ENCODE data around the gene PLCH1. TPM values are rescaled to one million over a fixed set of nuclear protein-coding genes. Genes with fewer than 3 reads are reported as not detected.

PLCH1 gene
- total RNA-seq, 2 donors from 2014 or later, result 12.0 to 12.4 TPM

DNA sequence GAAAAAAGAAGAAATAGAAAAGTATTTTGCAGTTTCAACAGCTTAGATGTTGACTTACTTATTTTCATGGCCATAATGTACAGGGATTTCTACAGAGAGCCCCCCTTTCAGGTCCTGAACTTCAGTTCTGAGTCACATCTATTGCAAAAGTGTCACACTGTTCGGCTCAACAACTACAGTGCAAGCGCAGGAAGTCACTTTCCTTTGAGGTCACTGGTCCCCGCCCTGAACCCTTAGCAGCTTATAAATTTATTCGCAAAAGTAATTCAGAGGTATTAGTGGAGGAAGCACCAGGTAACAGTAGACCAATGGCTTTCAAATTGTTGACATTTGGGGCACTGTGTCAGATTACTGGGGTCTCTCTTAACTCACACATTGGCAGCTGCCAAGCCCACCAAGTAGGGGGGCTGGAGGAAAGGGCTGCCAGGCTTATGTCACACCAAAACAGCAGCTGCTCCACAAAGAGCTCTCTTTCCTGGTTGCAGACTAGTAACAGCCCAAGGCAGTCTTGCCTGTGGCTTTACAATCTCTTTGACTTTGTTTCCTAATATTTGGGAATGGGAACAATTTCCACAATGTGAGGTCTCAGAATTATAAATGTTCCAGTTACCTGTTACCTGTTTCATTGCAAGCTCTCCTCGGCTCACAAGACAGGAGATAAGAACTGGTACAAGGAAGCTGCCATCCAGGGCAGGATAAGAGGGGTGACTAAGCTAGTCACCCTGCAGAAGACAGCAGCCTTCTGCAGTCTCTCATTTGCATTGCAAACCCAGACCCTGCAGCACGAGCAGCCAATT is 321.1 kb downstream of the PLCH1 start:
- Mint-ChIP-seq H3K36me3 (ENCODE audit: low read depth) (no peaks in the 10 kb centered on the region), H3K9me3 (peaks cover 31% of the 10 kb centered on the region), H3K27ac (no peak overlapping the region)

DNA sequence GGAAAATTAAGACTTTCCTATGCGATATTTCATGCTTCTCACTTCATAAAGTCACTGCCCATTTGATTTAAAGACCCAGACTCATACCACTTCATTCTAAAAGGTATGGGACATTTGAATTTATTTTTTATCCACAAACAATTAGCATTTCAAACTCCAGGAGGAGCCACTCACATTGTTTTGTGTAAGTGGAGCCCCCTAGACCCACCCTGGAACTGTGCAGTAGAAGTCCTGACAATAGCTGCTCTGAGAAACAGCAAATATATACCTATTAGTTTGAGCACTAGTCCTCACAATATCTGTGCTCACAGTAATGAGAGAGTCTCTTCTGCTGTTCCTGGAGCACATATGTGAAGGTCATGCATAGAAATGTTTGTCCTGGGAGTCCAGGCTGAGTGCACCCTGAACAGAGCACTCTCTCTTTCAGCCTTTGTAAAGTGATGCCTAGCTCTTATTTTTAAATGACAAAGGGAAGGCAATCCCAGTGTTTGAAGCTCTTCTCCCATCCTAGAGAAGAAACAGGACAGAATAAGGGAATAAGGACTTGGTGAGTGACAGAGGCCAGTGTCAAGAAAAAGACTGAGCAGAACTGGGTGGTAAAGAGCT is 323.9 kb downstream of the PLCH1 start:
- no peaks in the 10 kb centered on the region for H3K36me3 Mint-ChIP-seq (ENCODE audit: low read depth)
- Histone ChIP-seq H3K27me3 (ENCODE audit: control insufficient read depth, insufficient read depth, low read length, poor library complexity, severe bottlenecking) (no peaks in the 10 kb centered on the region), H3K4me1 (ENCODE audit: control insufficient read depth, insufficient read depth, low read length) (no peaks in the 10 kb centered on the region), H3K4me3 (ENCODE audit: low read length) (no peak overlapping the region), H3K27ac (ENCODE audit: low read depth, low read length) (no peak overlapping the region), H3K9ac (ENCODE audit: extremely low read depth, low read length, poor library complexity, severe bottlenecking) (no peak overlapping the region), H3K36me3 (ENCODE audit: control insufficient read depth, insufficient read depth, low read length) (no peaks in the 10 kb centered on the region), H3K9me3 (ENCODE audit: control insufficient read depth, low read length) (peaks cover 15% of the 10 kb centered on the region)
- H3K27ac Mint-ChIP-seq, result no peak overlapping the region
- TF ChIP-seq, protein P1, sequence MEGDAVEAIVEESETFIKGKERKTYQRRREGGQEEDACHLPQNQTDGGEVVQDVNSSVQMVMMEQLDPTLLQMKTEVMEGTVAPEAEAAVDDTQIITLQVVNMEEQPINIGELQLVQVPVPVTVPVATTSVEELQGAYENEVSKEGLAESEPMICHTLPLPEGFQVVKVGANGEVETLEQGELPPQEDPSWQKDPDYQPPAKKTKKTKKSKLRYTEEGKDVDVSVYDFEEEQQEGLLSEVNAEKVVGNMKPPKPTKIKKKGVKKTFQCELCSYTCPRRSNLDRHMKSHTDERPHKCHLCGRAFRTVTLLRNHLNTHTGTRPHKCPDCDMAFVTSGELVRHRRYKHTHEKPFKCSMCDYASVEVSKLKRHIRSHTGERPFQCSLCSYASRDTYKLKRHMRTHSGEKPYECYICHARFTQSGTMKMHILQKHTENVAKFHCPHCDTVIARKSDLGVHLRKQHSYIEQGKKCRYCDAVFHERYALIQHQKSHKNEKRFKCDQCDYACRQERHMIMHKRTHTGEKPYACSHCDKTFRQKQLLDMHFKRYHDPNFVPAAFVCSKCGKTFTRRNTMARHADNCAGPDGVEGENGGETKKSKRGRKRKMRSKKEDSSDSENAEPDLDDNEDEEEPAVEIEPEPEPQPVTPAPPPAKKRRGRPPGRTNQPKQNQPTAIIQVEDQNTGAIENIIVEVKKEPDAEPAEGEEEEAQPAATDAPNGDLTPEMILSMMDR (conservative IDR thresholded peaks at IDR 0.05), result peak; percentile 72
- H3K9me3 Mint-ChIP-seq, result peaks cover 5% of the 10 kb centered on the region
- DNase-seq, result no peak
- WGBS, 2 experiments (ENCODE audit: insufficient coverage in 1 of 2, insufficient read length in 1 of 2), result 84% methylated on average over 1 of the region's 1 CpG; no CpG with 5 or more reads in 1 of the 2 experiments
- H3K4me1 Mint-ChIP-seq, result peaks cover 26% of the 10 kb centered on the region
- no peak overlapping the region for H3K4me3 Mint-ChIP-seq
- H3K27me3 Mint-ChIP-seq (ENCODE audit: insufficient read depth), result no peaks in the 10 kb centered on the region

More for the DNA sequence above, 321.1 kb downstream of the PLCH1 start:
- no peak overlapping the region for H3K9ac ChIP-seq (ENCODE audit: extremely low read depth, low read length, poor library complexity, severe bottlenecking)
- Mint-ChIP-seq H3K4me1 (peaks cover 26% of the 10 kb centered on the region), H3K4me3 (no peak overlapping the region), H3K27me3 (ENCODE audit: insufficient read depth) (no peaks in the 10 kb centered on the region)
- DNase-seq, result peak; percentile 61
- no peaks in the 10 kb centered on the region for H3K36me3 ChIP-seq (ENCODE audit: control insufficient read depth, insufficient read depth, low read length)
- H3K9me3 ChIP-seq (ENCODE audit: control insufficient read depth, low read length), result peaks cover 42% of the 10 kb centered on the region
- TF ChIP-seq, protein P1 (conservative IDR thresholded peaks at IDR 0.05), result no peak
- peak overlapping the region; percentile 44 for H3K27ac ChIP-seq (ENCODE audit: low read depth, low read length)
- WGBS, 2 experiments (ENCODE audit: insufficient coverage in 1 of 2, insufficient read length in 1 of 2), result 86 to 88% methylated on average over 6 of the region's 6 CpGs
- no peak overlapping the region for H3K4me3 ChIP-seq (ENCODE audit: low read length)
- no peaks in the 10 kb centered on the region for H3K4me1 ChIP-seq (ENCODE audit: control insufficient read depth, insufficient read depth, low read length)
- no peaks in the 10 kb centered on the region for H3K27me3 ChIP-seq (ENCODE audit: control insufficient read depth, insufficient read depth, low read length, poor library complexity, severe bottlenecking)

DNA sequence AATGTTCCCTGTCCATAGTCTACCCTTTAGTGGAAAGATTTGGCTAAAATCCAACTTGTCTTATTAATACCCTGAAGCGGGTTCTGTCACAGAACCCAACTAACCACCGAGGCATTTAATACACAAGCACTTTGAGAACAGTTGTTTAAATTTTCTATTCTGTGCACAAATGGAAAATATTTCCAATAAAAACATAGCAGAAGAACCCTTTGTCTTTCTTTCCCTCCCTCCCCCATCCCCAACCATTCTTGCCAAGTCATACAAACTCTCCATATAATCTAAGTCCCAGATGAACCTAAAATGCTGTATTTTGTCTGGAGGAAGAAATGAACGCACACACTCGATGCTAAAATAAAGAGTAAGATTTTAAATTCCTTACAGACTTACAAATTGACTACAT is 324.5 kb downstream of the PLCH1 start:
- Histone ChIP-seq H3K27me3 (ENCODE audit: control insufficient read depth, insufficient read depth, low read length, poor library complexity, severe bottlenecking) (no peaks in the 10 kb centered on the region), H3K9ac (ENCODE audit: extremely low read depth, low read length, poor library complexity, severe bottlenecking) (no peak overlapping the region), H3K36me3 (ENCODE audit: control insufficient read depth, insufficient read depth, low read length) (no peaks in the 10 kb centered on the region), H3K4me1 (ENCODE audit: control insufficient read depth, insufficient read depth, low read length) (no peaks in the 10 kb centered on the region), H3K4me3 (ENCODE audit: low read length) (no peak overlapping the region), H3K9me3 (ENCODE audit: control insufficient read depth, low read length) (peaks cover 9% of the 10 kb centered on the region), H3K27ac (ENCODE audit: low read depth, low read length) (no peak overlapping the region)
- 96 to 100% methylated on average over 1 to 4 of the region's 4 CpGs for WGBS, 2 experiments (ENCODE audit: insufficient coverage in 1 of 2, insufficient read length in 1 of 2)
- TF ChIP-seq, protein P1 (conservative IDR thresholded peaks at IDR 0.05), result no peak
- H3K27me3 Mint-ChIP-seq (ENCODE audit: insufficient read depth), result no peaks in the 10 kb centered on the region
- no peaks in the 10 kb centered on the region for H3K36me3 Mint-ChIP-seq (ENCODE audit: low read depth)
- peaks cover 5% of the 10 kb centered on the region for H3K9me3 Mint-ChIP-seq
- no peak for DNase-seq
- H3K4me1 Mint-ChIP-seq, result peaks cover 26% of the 10 kb centered on the region
- H3K27ac Mint-ChIP-seq, result no peak overlapping the region
- H3K4me3 Mint-ChIP-seq, result no peak overlapping the region
